ENCODE data around the gene SPI1. TPM values are rescaled to one million over a fixed set of nuclear protein-coding genes. Genes with fewer than 3 reads are reported as not detected.

SPI1 gene
- total and polyA plus RNA-seq, 2 donors (not counting 1 experiment from before 2014, with no cell fraction given): 98.3 to 119 TPM

Small RNAs within 50 kb of the gene (small RNA-seq; reads per million reads assigned to genes)
- not detected for gene MIR4487 (ENCODE audit: insufficient read length, low read depth, low replicate concordance)

Other genes starting within 250 kb of the SPI1 start
- gene ARFGAP2, start 201.7 kb downstream of the SPI1 start, total RNA-seq: 200 and 214 TPM in 2 replicates
- 137 and 141 TPM in 2 replicates for gene ARFGAP2, start 201.7 kb downstream of the SPI1 start, polyA plus RNA-seq
- 1.3 and 2.1 TPM in 2 replicates for gene PACSIN3, start 192.1 kb downstream of the SPI1 start, total RNA-seq
- not detected in 2 replicates for gene PACSIN3, start 192.1 kb downstream of the SPI1 start, polyA plus RNA-seq
- gene DDB2, start 163.6 kb downstream of the SPI1 start, total RNA-seq: 85.8 and 99.9 TPM in 2 replicates
- 53.0 and 62.9 TPM in 2 replicates for gene DDB2, start 163.6 kb downstream of the SPI1 start, polyA plus RNA-seq
- gene ACP2, start 129.7 kb downstream of the SPI1 start, total RNA-seq: 23.5 and 29.5 TPM in 2 replicates
- gene ACP2, start 129.7 kb downstream of the SPI1 start, polyA plus RNA-seq: 10.2 and 16.3 TPM in 2 replicates
- 7.6 and 9.6 TPM in 2 replicates for gene NR1H3, start 120.6 kb downstream of the SPI1 start, total RNA-seq
- 6.8 and 8.4 TPM in 2 replicates for gene NR1H3, start 120.6 kb downstream of the SPI1 start, polyA plus RNA-seq
- gene MADD, start 108.4 kb downstream of the SPI1 start, total RNA-seq: 108 and 122 TPM in 2 replicates
- gene MADD, start 108.4 kb downstream of the SPI1 start, polyA plus RNA-seq: 56.8 and 59.2 TPM in 2 replicates
- 0.67 and 0.70 TPM in 2 replicates for gene MYBPC3, start 25.8 kb downstream of the SPI1 start, total RNA-seq
- 1.4 and 1.5 TPM in 2 replicates for gene MYBPC3, start 25.8 kb downstream of the SPI1 start, polyA plus RNA-seq
- gene SLC39A13, start 30.0 kb upstream of the SPI1 start, total RNA-seq: 33.0 and 39.4 TPM in 2 replicates
- 48.6 and 55.7 TPM in 2 replicates for gene SLC39A13, start 30.0 kb upstream of the SPI1 start, polyA plus RNA-seq
- 59.9 and 62.7 TPM in 2 replicates for gene PSMC3, start 47.9 kb upstream of the SPI1 start, total RNA-seq
- gene PSMC3, start 47.9 kb upstream of the SPI1 start, polyA plus RNA-seq: 36.7 and 47.7 TPM in 2 replicates
- gene RAPSN, start 70.6 kb upstream of the SPI1 start, total RNA-seq: 1.0 and 1.4 TPM in 2 replicates
- 0.25 and 0.42 TPM in 2 replicates for gene RAPSN, start 70.6 kb upstream of the SPI1 start, polyA plus RNA-seq
- gene CELF1, start 174.6 kb upstream of the SPI1 start, total RNA-seq: 153 and 167 TPM in 2 replicates
- 52.0 and 86.2 TPM in 2 replicates for gene CELF1, start 174.6 kb upstream of the SPI1 start, polyA plus RNA-seq
- 20.8 and 26.2 TPM in 2 replicates for gene PTPMT1, start 187.1 kb upstream of the SPI1 start, total RNA-seq
- 27.2 and 35.7 TPM in 2 replicates for gene PTPMT1, start 187.1 kb upstream of the SPI1 start, polyA plus RNA-seq
- gene KBTBD4, start 200.4 kb upstream of the SPI1 start, total RNA-seq: 20.3 and 20.7 TPM in 2 replicates
- gene KBTBD4, start 200.4 kb upstream of the SPI1 start, polyA plus RNA-seq: 8.6 and 11.5 TPM in 2 replicates
- gene NDUFS3, start 200.5 kb upstream of the SPI1 start, total RNA-seq: 76.2 and 79.5 TPM in 2 replicates
- 78.5 and 80.4 TPM in 2 replicates for gene NDUFS3, start 200.5 kb upstream of the SPI1 start, polyA plus RNA-seq
- 0.20 TPM in 1 of 2 replicates, not detected in the other for gene FAM180B, start 208.1 kb upstream of the SPI1 start, total RNA-seq
- 0.06 TPM in 1 of 2 replicates, not detected in the other for gene FAM180B, start 208.1 kb upstream of the SPI1 start, polyA plus RNA-seq
- gene C1QTNF4, start 215.9 kb upstream of the SPI1 start, total RNA-seq: not detected in 2 replicates
- gene C1QTNF4, start 215.9 kb upstream of the SPI1 start, polyA plus RNA-seq: 1.6 and 2.5 TPM in 2 replicates

Data from B cell (primary cell).